Spinal cord (tissue), 10 donors: ENCODE results near the gene KCNJ4. TPM values are rescaled to one million over a fixed set of nuclear protein-coding genes. Genes with fewer than 3 reads are reported as not detected.

Experiments
- DNase-seq, 6 donors: peaks; one replicate each; pipeline versions ENCODE4 v3.0.0 to v3.0.0-alpha.2; 2013 to 2015; ENCODE audit warnings: low spot score in 6 of 6, low read depth in 4 of 6
- H3K27ac ChIP-seq: one replicate; pipeline ENCODE4 v1.5.1; 2013; ENCODE audit warnings: low read depth, low read length, control low read depth
- H3K27me3 ChIP-seq: one replicate; pipeline ENCODE4 v1.6.1; 2013; ENCODE audit warnings: low read length; ENCODE audit not compliant: control insufficient read depth, insufficient read depth
- H3K36me3 ChIP-seq: one replicate; pipeline ENCODE4 v1.6.1; 2013; ENCODE audit warnings: low read length; ENCODE audit not compliant: control insufficient read depth, insufficient read depth
- H3K4me1 ChIP-seq: one replicate; pipeline ENCODE4 v1.6.1; 2013; ENCODE audit warnings: low read length; ENCODE audit not compliant: control insufficient read depth, insufficient read depth
- H3K4me3 ChIP-seq: one replicate; pipeline ENCODE4 v1.5.1; 2013; ENCODE audit warnings: low read depth, low read length, control low read depth
- H3K9me3 ChIP-seq: one replicate; pipeline ENCODE4 v1.6.1; 2013; ENCODE audit warnings: low read length; ENCODE audit not compliant: control insufficient read depth, insufficient read depth
- WGBS: methylation state at CpG from one replicate; pipeline ENCODE4 v1.1.5; 2013; ENCODE audit warnings: missing lambda C conversion rate; ENCODE audit not compliant: insufficient coverage; 5-methylcytosine and 5-hydroxymethylcytosine counted together
- polyA plus RNA-seq, 2 donors: library from polyadenylated mRNA; unstranded; fragments of 120-200 nt; gene quantifications; one replicate each; pipeline ENCODE4 v1.2.1, GENCODE V29; 2013; ENCODE audit not compliant: insufficient read length in 2 of 2
- total RNA-seq, 2 donors: library from RNA; depleted of rRNA in 1 of 2; stranded (reverse); fragments of 120-200 nt in 1 of 2; fragments of >200 nt in 1 of 2; gene quantifications; one replicate each; pipeline versions ENCODE4 v1.2.3 to v1.2.4, GENCODE V29; 2013 to 2014
- donor health status: healthy.

The KCNJ4 gene
- total and polyA plus RNA-seq, 4 donors = 0.79 to 1.2 (median 1.2) TPM

- Histone ChIP-seq H3K27ac (no peak overlapping the region), H3K4me1 (peaks cover 38% of the 10 kb centered on the region), H3K36me3 (no peaks in the 10 kb centered on the region), H3K4me3 (no peak overlapping the region), H3K27me3 (peaks cover 45% of the 10 kb centered on the region), H3K9me3 (no peaks in the 10 kb centered on the region)
- 100% methylated on average over 1 of the region's 10 CpGs for WGBS
- DNase-seq = no peak
These were observed 10.1 kb upstream of the KCNJ4 start for GRCh38 chr22:38464992-38465672.

- 27% methylated on average over 14 of the region's 28 CpGs for WGBS
- peak in 1 of 6 donors; percentile 41 for DNase-seq
These were observed 8.2 kb upstream of the KCNJ4 start for GRCh38 chr22:38462960-38463784.

GRCh38 chr22:38461414-38462081, 6.5 kb upstream of the KCNJ4 start:
- Histone ChIP-seq H3K36me3 (no peaks in the 10 kb centered on the region), H3K4me1 (peaks cover 34% of the 10 kb centered on the region), H3K27me3 (peaks cover 18% of the 10 kb centered on the region), H3K9me3 (no peaks in the 10 kb centered on the region), H3K4me3 (peak overlapping the region; percentile 21), H3K27ac (no peak overlapping the region)
- DNase-seq = peak; percentile 75 to 97 (median 83)
- 12% methylated on average over 50 of the region's 51 CpGs for WGBS

More at GRCh38 chr22:38462960-38463784, 8.2 kb upstream of the KCNJ4 start:
- Histone ChIP-seq H3K9me3 (no peaks in the 10 kb centered on the region), H3K4me3 (no peak overlapping the region), H3K36me3 (no peaks in the 10 kb centered on the region), H3K4me1 (peaks cover 36% of the 10 kb centered on the region), H3K27ac (no peak overlapping the region), H3K27me3 (peaks cover 32% of the 10 kb centered on the region)

DNA sequence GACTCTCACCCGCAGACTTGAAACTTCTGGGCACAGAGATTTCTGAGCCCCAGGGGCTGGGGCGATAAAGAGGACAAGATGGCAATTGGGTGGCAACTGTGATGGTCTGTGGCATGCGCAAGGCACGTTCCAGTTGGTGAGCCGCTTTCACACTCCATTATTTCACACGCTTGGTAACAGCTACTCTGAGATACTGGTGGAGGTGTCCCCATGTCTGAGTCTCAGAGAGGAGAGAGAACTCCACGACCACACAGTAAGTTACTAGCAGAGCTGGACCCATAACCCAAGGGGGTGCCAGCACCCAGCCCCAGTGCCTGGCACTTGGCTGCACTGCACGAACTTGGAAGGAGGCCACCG, 6.0 kb upstream of the KCNJ4 start:
- H3K36me3 ChIP-seq = no peaks in the 10 kb centered on the region
- no peak for DNase-seq
- no peak overlapping the region for H3K4me3 ChIP-seq
- peaks cover 39% of the 10 kb centered on the region for H3K4me1 ChIP-seq
- 0% methylated on average over 3 of the region's 9 CpGs for WGBS
- H3K27me3 ChIP-seq = peaks cover 14% of the 10 kb centered on the region
- no peak overlapping the region for H3K27ac ChIP-seq
- H3K9me3 ChIP-seq = no peaks in the 10 kb centered on the region

- H3K4me3 ChIP-seq = no peak overlapping the region
These were observed 5.4 kb upstream of the KCNJ4 start for GRCh38 chr22:38460426-38460840.

GRCh38 chr22:38456841-38457699, 2.1 kb upstream of the KCNJ4 start:
- peak in 2 of 6 donors; percentile 47 to 49 for DNase-seq
- peaks cover 50% of the 10 kb centered on the region for H3K4me1 ChIP-seq
- no peak overlapping the region for H3K4me3 ChIP-seq
- H3K27me3 ChIP-seq = peaks cover 32% of the 10 kb centered on the region
- no peak overlapping the region for H3K27ac ChIP-seq
- 64% methylated on average over 12 of the region's 14 CpGs for WGBS
- no peaks in the 10 kb centered on the region for H3K9me3 ChIP-seq
- no peaks in the 10 kb centered on the region for H3K36me3 ChIP-seq

More at GRCh38 chr22:38460426-38460840, 5.4 kb upstream of the KCNJ4 start:
- Histone ChIP-seq H3K4me1 (peaks cover 41% of the 10 kb centered on the region), H3K27me3 (peaks cover 14% of the 10 kb centered on the region), H3K9me3 (no peaks in the 10 kb centered on the region), H3K36me3 (no peaks in the 10 kb centered on the region), H3K27ac (no peak overlapping the region)
- no peak for DNase-seq
- WGBS = 65% methylated on average over 8 of the region's 8 CpGs

DNA sequence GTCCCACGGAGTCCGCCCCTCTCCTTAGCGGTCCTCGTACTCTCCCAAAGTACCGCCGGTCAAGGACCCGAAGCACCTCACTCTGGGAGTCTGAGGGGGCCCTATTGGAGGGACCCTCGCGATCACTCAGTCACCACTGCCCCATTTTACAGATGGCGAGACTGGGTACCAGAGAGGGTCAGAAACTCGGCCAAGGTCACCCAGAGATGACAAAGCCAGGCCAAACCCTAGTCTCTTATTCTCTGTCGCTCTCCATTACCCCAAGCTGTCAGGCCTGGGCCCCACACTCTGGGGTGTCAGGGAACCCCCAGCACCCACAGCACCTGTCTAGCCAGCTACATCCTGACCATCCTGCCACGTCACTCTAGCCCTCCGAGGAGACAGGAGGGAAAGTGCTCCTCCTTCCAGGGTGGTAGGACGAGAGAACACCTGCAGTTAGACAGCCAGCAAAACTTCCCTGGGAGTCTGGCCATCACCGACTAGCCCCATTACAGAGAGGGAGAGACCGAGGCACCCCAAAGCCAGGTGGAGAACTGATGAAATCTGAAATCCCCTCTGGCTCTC, 1.4 kb upstream of the KCNJ4 start:
- no peak for DNase-seq
- WGBS = 26% methylated on average over 15 of the region's 17 CpGs
- Histone ChIP-seq H3K4me3 (no peak overlapping the region), H3K27ac (no peak overlapping the region), H3K36me3 (no peaks in the 10 kb centered on the region), H3K27me3 (peaks cover 36% of the 10 kb centered on the region), H3K9me3 (no peaks in the 10 kb centered on the region), H3K4me1 (peaks cover 46% of the 10 kb centered on the region)

DNA sequence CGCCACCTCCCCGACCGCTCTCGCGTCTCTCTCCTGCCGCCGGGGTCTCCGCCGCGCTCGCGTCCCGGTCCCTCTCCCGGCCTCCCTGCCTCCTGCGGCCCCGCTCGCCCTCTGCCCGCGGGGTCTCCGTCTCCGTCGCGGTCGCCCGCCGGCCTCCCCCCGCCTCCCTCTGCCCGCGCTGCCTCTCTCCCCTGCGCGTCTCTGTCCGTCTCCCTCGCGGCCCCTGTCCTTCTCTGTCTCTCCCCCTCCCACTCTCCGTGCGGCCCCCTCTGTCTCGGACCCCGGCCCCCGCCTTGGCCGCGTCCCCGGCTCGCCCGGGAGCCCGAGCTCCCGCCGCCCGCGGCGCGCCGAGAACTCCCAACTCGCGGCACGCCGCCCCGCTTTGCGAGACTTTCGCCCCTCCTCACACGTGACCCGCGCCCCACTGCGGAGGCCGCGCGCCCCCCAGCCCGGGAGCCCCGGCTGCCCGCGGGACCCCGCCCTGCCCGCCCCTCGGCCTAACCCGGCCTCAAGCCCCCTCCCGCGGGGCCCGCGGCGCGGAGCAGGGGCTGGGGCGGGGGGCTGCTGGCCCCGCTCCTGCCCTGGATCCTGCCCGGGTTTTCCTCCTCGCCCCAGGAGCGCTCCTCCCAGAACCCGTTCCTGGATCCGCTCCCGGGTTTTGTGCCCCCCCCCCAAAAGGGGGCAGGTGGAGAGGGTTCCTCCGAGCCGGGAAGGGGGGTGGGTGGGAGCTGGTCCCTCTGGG, 702 bp upstream of the KCNJ4 start:
- peak in 5 of 6 donors; percentile 35 to 89 (median 42) for DNase-seq
- Histone ChIP-seq H3K9me3 (no peaks in the 10 kb centered on the region), H3K4me3 (peak overlapping the region; percentile 5), H3K27ac (no peak overlapping the region), H3K27me3 (peaks cover 36% of the 10 kb centered on the region), H3K4me1 (peaks cover 40% of the 10 kb centered on the region), H3K36me3 (no peaks in the 10 kb centered on the region)
- WGBS = under 1% methylated on average over 71 of the region's 90 CpGs
